Endothelial cell of umbilical vein (primary cell): ENCODE measurements around the gene TYK2. TPM values are rescaled to one million over a fixed set of nuclear protein-coding genes. Genes with fewer than 3 reads are reported as not detected.

ENCODE experiments used
- BruUV-seq: library from RNA; stranded (reverse); fragments of 400-500 nt; replicated peaks from 2 replicates; lab custom pipeline; 2021; lab: Mats Ljungman, UMichigan
- CTCF ChIA-PET: fragments of 300-600, 350-600 bp; sonication (Branson Sonifier 250); formaldehyde crosslinking; loops from one replicate; lab custom pipeline; 2021; ENCODE audit warnings: antibody characterized with exemption, inconsistent platforms; lab: Charles Lee
- POLR2A ChIA-PET: fragments of 300-600, 350-600 bp; sonication (Branson Sonifier 250); formaldehyde crosslinking; loops from one replicate; lab custom pipeline; 2021; ENCODE audit warnings: antibody characterized with exemption, inconsistent platforms; lab: Charles Lee
- DNase-seq: peaks from one replicate; pipeline ENCODE4 v3.0.0-alpha.2; 2011; ENCODE audit warnings: low read depth, low spot score
- FAIRE-seq: peaks from 2 replicates; lab custom pipeline; 2011; peaks lifted over from hg19 to GRCh38; lab: Jason Lieb, UNC
- H2AFZ ChIP-seq: 2 replicates; pipeline ENCODE4 v1.6.0; 2012; ENCODE audit warnings: low read depth, low read length, control low read depth, inconsistent platforms
- H3K27ac ChIP-seq: 2 replicates; pipeline ENCODE4 v1.5.1; 2011; ENCODE audit warnings: low read depth, mild to moderate bottlenecking, control low read depth, low read length, moderate library complexity; ENCODE audit not compliant: insufficient read depth
- H3K27me3 ChIP-seq, 2 experiments: 2 replicates each; pipeline versions ENCODE4 v1.6.0 to v1.6.1; 2011; ENCODE audit warnings: low read length in 2 of 2, mixed read lengths in 1 of 2; ENCODE audit not compliant: control insufficient read depth in 2 of 2, insufficient read depth in 2 of 2
- H3K36me3 ChIP-seq, 2 experiments: 2 replicates in 1 of 2; 3 replicates in 1 of 2; pipeline ENCODE4 v1.5.1; 2011; ENCODE audit warnings: low read length in 2 of 2, mild to moderate bottlenecking in 1 of 2, moderate library complexity in 1 of 2; ENCODE audit not compliant: control insufficient read depth in 2 of 2, insufficient read depth in 2 of 2; ENCODE audit errors: extremely low read depth in 1 of 2
- H3K4me1 ChIP-seq: 3 replicates; pipeline ENCODE4 v1.5.1; 2011; ENCODE audit warnings: mild to moderate bottlenecking, low read length; ENCODE audit not compliant: control insufficient read depth, insufficient read depth; ENCODE audit errors: extremely low read depth
- H3K4me2 ChIP-seq: 2 replicates; pipeline ENCODE4 v1.6.1; 2011; ENCODE audit warnings: low read length, control low read depth, mixed read lengths; ENCODE audit not compliant: insufficient read depth
- H3K4me3 ChIP-seq, 3 experiments: fragments of 200-600 bp in 1 of 3; sonication (generic), shearing (Covaris generic) in 1 of 3; replicated peaks in 1 of 3; 2 replicates each; pipeline ENCODE4 v1.5.1; 2011 to 2016; ENCODE audit warnings: control low read depth in 3 of 3, low read length in 3 of 3, mild to moderate bottlenecking in 2 of 3, inconsistent platforms in 1 of 3, low read depth in 1 of 3, moderate library complexity in 1 of 3; ENCODE audit not compliant: insufficient read depth in 1 of 3
- H3K79me2 ChIP-seq: 2 replicates; pipeline ENCODE4 v1.6.0; 2012; ENCODE audit warnings: low read length, inconsistent platforms; ENCODE audit not compliant: control insufficient read depth, insufficient read depth
- H3K9ac ChIP-seq: replicated peaks from 2 replicates; pipeline ENCODE3; 2011; ENCODE audit warnings: low read length, control low read depth; ENCODE audit not compliant: insufficient read depth; ENCODE audit errors: extremely low read depth
- H3K9me1 ChIP-seq: replicated peaks from 3 replicates; pipeline ENCODE4 v1.6.0; 2011; ENCODE audit warnings: mild to moderate bottlenecking, low read length; ENCODE audit not compliant: control insufficient read depth, insufficient read depth; ENCODE audit errors: extremely low read depth
- H3K9me3 ChIP-seq: replicated peaks from 2 replicates; pipeline ENCODE4 v1.5.1; 2012; ENCODE audit warnings: low read length, inconsistent platforms; ENCODE audit not compliant: control insufficient read depth, insufficient read depth
- H4K20me1 ChIP-seq: replicated peaks from 2 replicates; pipeline ENCODE3; 2011; ENCODE audit warnings: mild to moderate bottlenecking, low read length; ENCODE audit not compliant: control insufficient read depth, insufficient read depth; ENCODE audit errors: extremely low read depth
- CTCF ChIP-seq, 2 donors: IDR thresholded peaks; 1 replicate in 1 of 2; 2 replicates in 1 of 2; pipeline ENCODE4 v1.5.1; 2011; ENCODE audit warnings: low read length in 2 of 2, mild to moderate bottlenecking in 2 of 2, moderate library complexity in 2 of 2, control low read depth in 1 of 2, inconsistent platforms in 1 of 2, low read depth in 1 of 2; ENCODE audit not compliant: insufficient read depth in 1 of 2; ENCODE audit errors: extremely low read depth in 1 of 2
- EZH2 ChIP-seq: IDR thresholded peaks from 2 replicates; pipeline ENCODE4 v1.6.1; 2012; ENCODE audit warnings: borderline replicate concordance, low read depth, mild to moderate bottlenecking, moderate library complexity, low read length, inconsistent platforms; ENCODE audit not compliant: severe bottlenecking
- FOS ChIP-seq: IDR thresholded peaks from 2 replicates; pipeline ENCODE4 v1.6.1; 2011; ENCODE audit warnings: mild to moderate bottlenecking, low read length, moderate library complexity, borderline replicate concordance; ENCODE audit not compliant: insufficient read depth
- GATA2 ChIP-seq: IDR thresholded peaks from 2 replicates; pipeline ENCODE4 v1.7.0; 2011; ENCODE audit warnings: low read depth, mild to moderate bottlenecking, moderate library complexity, mixed read lengths, low read length; ENCODE audit not compliant: insufficient read length, insufficient read depth
- JUN ChIP-seq: IDR thresholded peaks from 2 replicates; pipeline ENCODE4 v1.6.1; 2011; ENCODE audit warnings: borderline replicate concordance, low read depth; ENCODE audit not compliant: insufficient read length, insufficient read depth
- MAX ChIP-seq: IDR thresholded peaks from 2 replicates; pipeline ENCODE4 v1.6.1; 2011; ENCODE audit not compliant: insufficient read depth, insufficient read length
- MYC ChIP-seq: IDR thresholded peaks from one replicate; pipeline ENCODE4 v1.6.1; 2011; ENCODE audit warnings: mild to moderate bottlenecking, low read depth, low read length
- POLR2A ChIP-seq: IDR thresholded peaks from 2 replicates; pipeline ENCODE4 v1.6.1; 2012; ENCODE audit warnings: low read depth, mild to moderate bottlenecking, control low read depth, low read length
- POLR2AphosphoS5 ChIP-seq: IDR thresholded peaks from 2 replicates; pipeline ENCODE4 v1.6.1; 2012; ENCODE audit warnings: low read depth, mild to moderate bottlenecking, control low read depth, low read length, moderate library complexity; ENCODE audit not compliant: insufficient read depth
- dilution Hi-C: fragments of 300-500 bp; cut with MboI; formaldehyde crosslinking; loops from one replicate; pipeline ENCODE4 v1.15.0; 2019; ENCODE audit warnings: low sequenced_read_pairs; ENCODE audit not compliant: extremely low pct_ligation_motif_present
- intact Hi-C: fragments of 100-400 bp; cut with micrococcal nuclease; formaldehyde crosslinking; loops from one replicate; pipeline ENCODE4 v1.10.0; 2022
- polyA plus RNA-seq, 4 experiments: library from polyadenylated mRNA; depleted of rRNA in 3 of 4; stranded (reverse) in 3 of 4; unstranded in 1 of 4; fragments of >200 nt; gene quantifications; 2 replicates each; pipeline versions ENCODE4 v1.2.1 to v1.2.3, GENCODE V29; 2011 to 2012; ENCODE audit warnings: missing spikeins in 1 of 4
- total RNA-seq: library from RNA; stranded (reverse); gene quantifications from 2 replicates; pipeline ENCODE4 v1.2.3, GENCODE V29; 2021

Gene TYK2
- total and polyA plus RNA-seq, 2 donors (not counting 3 experiments of a cell fraction or from before 2014, with no cell fraction given) = 92.9 to 138 TPM

GRCh38 chr19:10343495-10343894 lies 36.9 kb downstream of the TYK2 start:
- no peaks in the 10 kb centered on the region for H3K27me3 ChIP-seq
- no peaks in the 10 kb centered on the region for H3K9me1 ChIP-seq
- ChIA-PET POLR2A (no interaction called here), CTCF (interaction anchor here (0.7 to 2.6 kb wide), 6 partner anchors 13 to 93 kb away, joined by 3 to 9 read pairs (median 6); no protein-coding TSS in a partner anchor)
- H3K9ac ChIP-seq = no peak overlapping the region
- no TSS peak for BruUV-seq
- H3K4me1 ChIP-seq = no peaks in the 10 kb centered on the region
- no peak overlapping the region for H2AFZ ChIP-seq
- no peak overlapping the region for H3K4me3 ChIP-seq
- dilution Hi-C loops (no loop called here), intact Hi-C loops (no loop called here)
- TF ChIP-seq JUN = no peak
- TF ChIP-seq FOS = no peak
- no peak for TF ChIP-seq MYC
- TF ChIP-seq POLR2AphosphoS5 = no peak
- TF ChIP-seq POLR2A = no peak
- TF ChIP-seq MAX = no peak
- no peak for TF ChIP-seq GATA2
- TF ChIP-seq EZH2 = no peak
- no peak for TF ChIP-seq CTCF (IDR thresholded peaks at IDR 0.05; ENCODE audit: extremely low read depth in 1 of 2, insufficient read depth in 1 of 2, low read depth in 1 of 2, low read length in 2 of 2)
- H3K36me3 ChIP-seq = no peaks in the 10 kb centered on the region
- no peak overlapping the region for H3K4me2 ChIP-seq
- no peak for FAIRE-seq
- H3K9me3 ChIP-seq = no peaks in the 10 kb centered on the region
- no peaks in the 10 kb centered on the region for H3K79me2 ChIP-seq
- H3K27ac ChIP-seq = no peak overlapping the region
- H4K20me1 ChIP-seq = no peaks in the 10 kb centered on the region
- no peak for DNase-seq
